ENCODE data around the gene IGSF21.

- TF ChIP-seq CTCF (IDR thresholded peaks at IDR 0.05; ENCODE audit: low read depth, low read length, missing input control): no peak
- no peak for TF ChIP-seq MAX (IDR thresholded peaks at IDR 0.05)
- no peak for TF ChIP-seq ZBTB33 (IDR thresholded peaks at IDR 0.05)
- TF ChIP-seq ATF3 (IDR thresholded peaks at IDR 0.05): no peak
- no peak for TF ChIP-seq JUND (IDR thresholded peaks at IDR 0.05)
- no peak for TF ChIP-seq TAF1 (conservative IDR thresholded peaks at IDR 0.05)
Measured at GRCh38 chr1:18305182-18305795, 197.7 kb downstream of the IGSF21 start.

Data from liver (tissue), 3 donors.